A549 treated with RU486 at 1 μM for 4 hours (cell line): Measurements from ENCODE around the gene FN3K. TPM values are rescaled to one million over a fixed set of nuclear protein-coding genes. Genes with fewer than 3 reads are reported as not detected.

Experiments
- total RNA-seq: library from RNA; stranded (reverse); fragments of 200-300 nt; extraction: Qiagen RNA extraction; gene quantifications from 5 replicates; pipeline ENCODE4 v1.2.3, GENCODE V29; 2022; ENCODE audit warnings: low read depth

FN3K gene
- 6.6 to 9.1 TPM (median 7.8 TPM) in 5 replicates for total RNA-seq

DNA sequence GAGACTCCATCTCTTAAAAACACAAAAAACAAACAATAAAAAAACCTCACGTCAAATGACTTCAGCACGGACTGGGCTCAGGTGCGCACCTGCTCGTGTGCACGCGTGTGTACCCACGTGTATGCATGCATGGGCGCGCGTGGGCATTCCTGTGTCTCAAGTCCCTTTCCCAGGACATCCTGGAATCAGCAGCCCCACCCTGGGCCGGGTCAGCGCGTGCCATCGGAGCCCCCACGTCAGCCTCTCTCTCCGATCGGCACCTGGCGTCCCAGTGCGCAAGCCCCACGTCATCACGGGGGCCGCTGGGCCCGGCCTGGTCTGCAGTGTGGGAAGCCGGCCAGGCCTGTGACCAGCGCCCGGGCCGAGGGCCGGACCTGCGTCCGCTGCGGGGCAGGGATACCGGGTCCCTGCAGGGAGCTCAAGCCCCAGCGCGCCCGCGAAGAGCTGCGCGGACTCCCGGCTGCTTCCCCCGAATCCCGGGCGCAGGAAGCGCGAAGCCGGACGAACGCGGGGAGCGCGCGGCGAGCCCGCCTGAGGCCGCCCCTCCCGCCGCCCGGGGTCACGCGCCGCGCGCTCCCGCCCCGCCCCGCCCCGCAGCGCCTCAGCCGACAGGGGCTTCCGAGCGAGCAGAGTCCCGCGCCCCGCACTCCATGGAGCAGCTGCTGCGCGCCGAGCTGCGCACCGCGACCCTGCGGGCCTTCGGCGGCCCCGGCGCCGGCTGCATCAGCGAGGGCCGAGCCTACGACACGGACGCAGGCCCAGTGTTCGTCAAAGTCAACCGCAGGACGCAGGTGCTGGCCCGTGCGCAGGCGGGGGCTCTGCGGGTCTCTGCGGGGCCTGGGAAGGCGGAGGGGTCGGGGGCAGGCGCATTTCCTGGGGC, at the start of gene FN3K:
FN3K (plus strand) TSS at position 629 of the 880 bp plus-strand sequence; CDS start at position 651, 22 bp downstream.

DNA sequence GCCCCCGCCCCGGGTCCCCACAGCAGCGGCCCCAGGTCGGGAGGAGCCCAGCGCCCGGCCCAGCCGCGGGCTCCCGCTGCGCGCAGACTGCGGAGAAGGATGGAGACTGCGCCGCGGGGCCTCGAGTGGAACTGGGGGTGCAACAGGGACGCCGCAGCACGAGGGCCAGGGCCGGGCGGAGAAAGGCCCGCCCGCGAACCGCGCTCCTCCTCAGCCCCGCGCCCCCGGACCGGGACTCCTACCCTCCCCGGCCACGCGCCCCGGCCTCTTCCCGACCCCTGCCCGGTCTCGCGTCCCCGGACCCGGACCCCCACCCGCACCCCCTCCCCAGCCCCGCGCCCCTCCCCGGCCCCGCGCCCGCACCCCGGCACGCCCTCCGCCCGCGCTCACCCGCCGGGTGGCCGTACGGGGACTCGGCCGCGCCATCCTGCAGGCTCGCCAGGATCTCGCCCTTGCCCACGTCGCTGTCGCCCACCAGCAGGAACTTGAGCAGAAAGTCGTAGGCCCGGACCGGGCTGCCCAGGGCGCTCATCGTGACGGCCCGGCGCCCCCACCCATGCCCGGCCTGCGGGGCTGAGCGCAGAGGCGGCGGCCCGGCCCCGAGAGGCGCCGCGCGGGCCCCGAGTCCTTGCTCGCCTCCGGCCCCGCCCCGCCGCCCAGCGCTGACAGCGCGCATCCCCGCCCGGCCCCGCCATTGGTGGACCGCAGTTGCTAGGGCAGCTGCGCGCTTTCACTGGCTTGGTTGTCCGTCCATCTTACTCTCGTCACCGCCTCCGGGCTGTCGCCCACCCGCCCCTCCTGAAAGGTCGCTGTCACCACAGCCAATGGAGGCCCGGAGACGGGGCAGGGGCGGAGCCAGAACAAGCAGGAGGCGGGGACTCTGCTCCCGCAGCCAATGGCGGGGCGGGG, 37.1 kb upstream of the FN3K start, which contains the start of gene RAB40B:
RAB40B (minus strand) TSS at position 634 of the 909 bp plus-strand sequence; CDS start at position 532, 102 bp downstream.

DNA sequence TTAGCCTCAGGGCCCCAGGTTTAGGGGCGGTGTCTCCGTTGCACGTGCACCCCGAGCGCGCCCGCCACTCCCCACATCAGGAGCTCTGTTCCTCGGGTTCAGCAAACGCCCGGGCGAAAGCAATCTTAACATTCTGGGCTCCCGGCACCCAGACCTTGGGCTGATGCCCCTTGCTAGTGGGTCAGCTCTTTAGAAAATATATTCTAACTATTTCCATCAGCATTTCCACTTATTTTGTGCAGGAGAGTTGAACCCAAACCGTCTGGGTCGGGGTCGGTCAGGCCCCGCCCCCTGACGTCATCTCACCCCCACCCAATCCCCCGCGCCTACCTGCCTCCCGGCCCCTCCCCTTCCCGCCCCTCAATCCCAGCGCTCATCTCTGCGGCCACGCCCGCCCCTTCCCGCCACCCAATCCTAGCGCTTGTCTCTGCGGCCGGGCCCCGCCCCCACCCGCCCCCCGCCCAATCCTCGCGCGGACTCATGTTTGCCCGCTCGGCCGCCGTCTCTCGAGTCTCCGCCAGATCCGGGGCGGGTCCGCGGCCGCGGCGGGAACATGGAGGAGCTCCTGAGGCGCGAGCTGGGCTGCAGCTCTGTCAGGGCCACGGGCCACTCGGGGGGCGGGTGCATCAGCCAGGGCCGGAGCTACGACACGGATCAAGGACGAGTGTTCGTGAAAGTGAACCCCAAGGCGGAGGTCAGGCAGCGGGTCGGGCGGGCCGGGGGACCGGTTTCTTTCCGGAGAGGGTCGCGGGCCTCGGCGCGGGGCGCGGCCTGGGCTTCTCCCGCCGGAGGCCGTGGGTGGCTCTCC, 19.0 kb upstream of the FN3K start, which contains the start of gene FN3KRP:
FN3KRP (plus strand) TSS at position 504 of the 808 bp plus-strand sequence; CDS start at position 554, 50 bp downstream.

DNA sequence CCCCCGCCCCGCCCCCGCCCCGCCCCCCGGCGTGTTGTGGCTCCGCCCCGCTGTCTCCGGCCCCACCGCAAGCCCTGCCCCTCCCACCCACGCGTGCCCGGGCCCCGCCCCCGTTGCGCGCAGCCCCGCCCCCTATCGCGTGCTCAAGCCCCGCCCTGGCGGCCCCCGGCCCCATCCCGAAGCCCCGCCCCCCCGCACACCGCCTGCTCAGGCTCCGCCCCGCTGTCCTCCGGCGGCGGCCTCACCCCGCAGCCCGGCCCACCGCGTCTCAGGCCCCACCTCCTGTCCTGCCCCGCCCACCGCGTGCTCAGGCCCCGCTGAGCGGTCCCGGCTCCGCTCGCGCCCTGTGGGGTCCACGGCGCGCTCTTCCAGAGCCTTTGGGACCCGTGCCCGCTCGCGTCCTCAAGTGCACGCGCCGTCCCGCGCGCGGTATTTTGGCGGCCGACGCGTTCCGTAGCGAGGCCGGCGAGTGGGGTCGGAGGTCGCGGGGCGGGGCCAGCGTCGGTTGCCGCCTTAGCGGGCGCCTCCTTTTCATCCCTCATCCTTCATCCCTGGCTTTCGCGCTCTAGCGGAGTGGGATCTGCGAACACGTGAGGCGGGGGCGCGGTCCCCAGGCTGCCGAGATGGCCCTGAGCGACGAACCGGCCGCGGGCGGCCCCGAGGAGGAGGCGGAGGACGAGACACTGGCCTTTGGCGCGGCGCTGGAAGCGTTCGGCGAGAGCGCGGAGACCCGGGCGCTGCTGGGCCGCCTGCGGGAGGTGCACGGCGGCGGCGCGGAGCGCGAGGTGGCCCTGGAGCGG, 16.4 kb downstream of the FN3K start, which contains the start of gene TBCD:
TBCD (plus strand) TSS at position 495 of the 800 bp plus-strand sequence; CDS start at position 624, 129 bp downstream.

Other genes starting within 250 kb of the FN3K start
- 44.6 to 57.7 TPM (median 48.6 TPM) in 5 replicates for gene FOXK2, start 215.9 kb upstream of the FN3K start, total RNA-seq
- 90.6 to 100 TPM (median 95.7 TPM) in 5 replicates for gene WDR45B, start 87.2 kb upstream of the FN3K start, total RNA-seq
- gene RAB40B, start 36.9 kb upstream of the FN3K start, total RNA-seq, result 14.2 to 21.1 TPM (median 17.5 TPM) in 5 replicates
- 59.0 to 65.7 TPM (median 62.3 TPM) in 5 replicates for gene FN3KRP, start 18.9 kb upstream of the FN3K start, total RNA-seq
- gene TBCD, start 16.4 kb downstream of the FN3K start, total RNA-seq, result 52.2 to 82.2 TPM (median 77.3 TPM) in 5 replicates
- not detected in 5 replicates for gene ZNF750, start 104.4 kb downstream of the FN3K start, total RNA-seq